OCI-LY7 (cell line): ENCODE data around the gene ZNF469.

Experiments
- CTCF ChIP-seq: fragments of 200-600 bp; sonication (generic); conservative IDR thresholded peaks from 2 replicates; pipeline ENCODE4 v1.5.1; 2014; ENCODE audit warnings: mild to moderate bottlenecking, antibody characterized with exemption, low read length, moderate library complexity, mixed read lengths
- EZH2phosphoT487 ChIP-seq: fragments of 200-600 bp; sonication (generic); IDR thresholded peaks from 2 replicates; pipeline ENCODE4 v1.6.1; 2018; ENCODE audit warnings: low read depth, borderline replicate concordance, mild to moderate bottlenecking, mixed run types, antibody characterized with exemption, low read length, moderate library complexity, mixed read lengths

- TF ChIP-seq CTCF, result no peak
- TF ChIP-seq EZH2phosphoT487, result no peak
Observed at GRCh38 chr16:88333848-88334777, 48.6 kb upstream of the ZNF469 start.
